ENCODE data around the gene SHISA7.

SHISA7 gene

GRCh38 chr19:55482156-55482961, 39.3 kb upstream of the SHISA7 start:
- no peak for DNase-seq

DNA sequence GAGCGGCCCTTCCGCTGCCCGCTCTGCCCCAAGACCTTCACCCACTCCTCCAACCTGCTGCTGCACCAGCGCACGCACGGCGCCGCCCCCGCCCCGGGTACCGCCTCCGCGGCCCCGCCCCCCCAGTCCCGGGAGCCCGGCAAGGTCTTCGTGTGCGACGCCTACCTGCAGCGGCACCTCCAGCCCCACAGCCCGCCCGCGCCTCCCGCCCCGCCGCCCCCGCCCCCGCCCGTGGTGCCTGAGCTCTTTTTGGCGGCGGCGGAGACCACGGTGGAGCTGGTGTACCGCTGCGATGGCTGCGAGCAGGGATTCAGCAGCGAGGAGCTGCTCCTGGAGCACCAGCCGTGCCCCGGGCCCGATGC, 38.7 kb upstream of the SHISA7 start:
- DNase-seq, result no peak

GRCh38 chr19:55481148-55481793, 38.2 kb upstream of the SHISA7 start:
- DNase-seq, result no peak

GRCh38 chr19:55479451-55480230, 36.5 kb upstream of the SHISA7 start:
- no peak for DNase-seq

- DNase-seq, result no peak
Measured at GRCh38 chr19:55479045-55479444, 35.9 kb upstream of the SHISA7 start.

DNA sequence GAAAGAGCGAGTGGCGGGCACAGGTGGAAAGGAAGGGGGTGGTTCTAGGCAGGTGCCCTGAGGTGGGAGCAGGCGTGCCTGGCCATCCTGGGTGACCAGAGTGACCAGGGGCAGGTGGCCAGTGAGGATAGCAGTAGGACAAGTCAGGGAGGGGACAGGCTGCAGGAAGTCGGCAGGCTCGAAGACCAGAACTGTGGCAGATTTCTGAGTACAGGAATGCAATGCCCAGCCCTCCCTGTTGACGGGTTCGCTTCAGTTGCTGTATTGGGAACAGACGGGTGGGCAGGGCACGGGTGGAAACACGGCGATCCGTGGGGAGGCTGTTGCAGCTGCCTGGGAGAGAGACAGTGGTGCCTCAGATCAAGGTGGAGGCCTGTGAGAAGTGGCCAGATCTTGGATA, 35.3 kb upstream of the SHISA7 start:
- DNase-seq, result no peak

GRCh38 chr19:55477905-55478304, 34.8 kb upstream of the SHISA7 start:
- DNase-seq, result no peak

DNA sequence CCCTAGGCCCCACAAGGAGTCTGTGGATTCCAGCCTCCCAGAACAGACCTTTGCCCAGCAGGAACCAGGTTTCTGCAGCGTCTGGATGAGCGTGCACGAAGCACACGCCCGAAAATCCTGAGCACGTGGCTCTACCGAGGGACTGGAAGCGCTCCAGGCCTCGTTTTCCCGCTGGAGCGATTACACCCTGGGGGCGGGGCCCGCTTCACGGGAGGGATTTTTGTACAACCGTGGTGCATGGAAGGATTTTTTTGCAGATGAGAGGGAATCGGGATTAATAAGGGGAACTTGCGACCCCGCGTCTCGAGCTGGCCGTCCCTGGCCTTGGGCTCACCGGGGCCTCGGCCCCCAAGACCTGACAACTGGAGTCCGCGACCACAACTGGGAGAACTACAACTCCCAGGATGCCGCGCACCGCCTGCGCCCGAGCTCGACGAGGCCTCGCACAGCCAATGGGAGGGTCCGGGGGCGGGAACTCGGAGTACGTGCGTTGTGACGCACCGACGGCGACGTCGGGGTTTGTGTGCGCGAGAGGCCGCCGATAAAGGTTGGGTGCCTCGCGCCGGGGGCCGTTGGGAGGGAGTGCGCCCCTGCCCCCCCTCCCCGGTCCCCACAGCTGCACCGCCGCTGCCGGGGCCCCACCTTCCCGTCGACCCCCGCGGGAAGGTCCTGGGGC, 33.1 kb upstream of the SHISA7 start, which contains the start of gene ZNF628:
ZNF628 (plus strand) TSS at position 518 of the 676 bp plus-strand sequence. CDS start 3,294 bp downstream, outside the sequence.
- DNase-seq, result peak; percentile 97

GRCh38 chr19:55474269-55475265, 31.5 kb upstream of the SHISA7 start:
- no peak for DNase-seq

GRCh38 chr19:55473225-55474012, 30.3 kb upstream of the SHISA7 start:
- DNase-seq, result no peak

DNA sequence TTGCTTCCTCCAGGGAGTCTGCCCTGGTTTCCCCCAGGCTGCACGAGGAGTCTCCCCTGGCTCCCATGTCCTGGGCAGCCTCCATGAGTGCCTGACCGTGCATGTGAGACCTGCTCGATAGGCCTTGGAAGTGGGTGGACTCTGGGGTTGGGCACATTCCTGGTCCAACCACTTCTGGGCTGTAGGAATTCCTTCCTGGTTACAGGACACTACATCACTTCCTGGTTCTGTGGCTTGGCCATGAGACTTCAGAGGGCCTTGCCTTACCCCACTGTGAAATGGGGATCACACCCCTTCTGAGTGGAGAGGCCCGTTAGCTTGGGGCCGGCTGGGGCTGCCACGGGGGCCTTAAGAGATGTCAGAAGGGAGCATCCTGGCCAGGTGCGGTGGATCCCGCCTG, 29.4 kb upstream of the SHISA7 start:
- DNase-seq, result no peak

DNA sequence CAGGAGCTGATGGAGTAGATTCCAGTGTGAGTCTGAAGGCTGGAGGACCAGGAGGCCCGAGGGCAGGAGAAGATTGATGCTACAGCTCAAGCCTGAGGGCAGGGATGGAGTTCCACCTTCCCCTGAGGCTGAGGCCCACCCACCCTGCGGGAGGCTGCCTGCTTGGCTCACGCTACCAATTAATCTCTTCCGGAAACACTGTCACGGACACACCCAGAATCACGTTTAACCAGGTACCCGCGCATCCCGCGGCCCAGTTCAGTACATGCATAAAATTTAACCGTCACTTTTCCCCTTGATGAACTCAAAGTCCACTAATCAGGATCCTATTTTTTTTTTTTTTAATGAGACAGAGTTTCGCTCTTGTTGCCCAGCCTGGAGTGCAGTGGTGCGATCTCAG, 28.2 kb upstream of the SHISA7 start:
- no peak for DNase-seq

DNA sequence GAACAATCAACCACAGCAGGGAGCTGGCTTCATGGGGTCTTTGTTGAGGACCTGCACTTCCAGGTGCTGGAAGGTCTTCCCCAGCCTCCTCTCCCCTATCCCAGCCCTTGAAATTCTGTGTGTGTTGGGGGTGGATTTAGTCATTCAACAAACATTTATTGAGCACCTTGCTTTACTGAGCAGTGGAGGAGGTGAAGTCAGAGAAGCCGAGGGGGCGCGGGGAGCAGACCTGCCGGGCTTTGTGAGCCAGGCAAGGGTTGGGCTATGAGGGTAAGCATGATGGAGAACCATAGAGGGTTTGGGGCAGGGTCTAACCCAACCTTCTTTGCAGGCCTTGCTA, 24.9 kb upstream of the SHISA7 start:
- no peak for DNase-seq

DNA sequence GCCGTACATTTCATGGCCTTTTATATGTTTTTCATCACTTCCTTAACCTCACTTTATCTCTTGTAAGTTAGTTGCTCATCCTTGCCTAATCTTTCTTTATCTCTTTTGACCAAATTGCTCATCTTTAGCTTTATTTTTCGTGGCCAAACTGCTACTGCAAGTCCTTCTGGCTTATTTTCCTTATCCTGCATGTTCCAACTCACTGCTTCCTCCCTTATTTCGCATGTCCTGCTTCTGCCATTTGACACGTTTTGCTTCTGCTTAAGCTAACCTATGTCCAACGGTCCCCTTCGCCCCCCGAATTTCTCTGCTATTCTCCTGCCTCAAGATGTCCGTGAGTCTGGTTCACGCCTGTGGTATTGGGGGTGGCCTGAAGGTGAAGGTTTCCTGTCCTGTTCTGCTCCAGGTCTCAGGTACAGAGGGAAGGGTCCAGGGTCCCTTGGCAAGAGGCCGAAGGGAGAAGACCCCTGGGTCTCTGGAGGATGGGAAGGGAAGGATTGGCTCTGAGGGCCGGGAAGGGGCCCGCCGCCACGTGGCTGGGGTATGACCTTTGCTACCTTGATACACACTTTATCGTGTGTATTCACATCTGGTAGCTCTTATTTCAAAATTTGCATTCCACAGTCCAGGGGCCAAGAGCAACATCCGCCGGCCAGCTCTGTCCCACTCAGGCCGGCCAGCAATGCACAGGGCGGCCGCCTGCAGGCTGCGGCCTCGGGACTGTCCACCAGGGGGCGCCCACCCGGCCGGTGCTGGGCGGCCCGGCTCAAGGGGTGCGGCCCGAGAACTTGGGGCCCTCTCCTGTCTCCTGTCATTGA, 24.3 kb upstream of the SHISA7 start:
- DNase-seq, result peak; percentile 36

GRCh38 chr19:55466241-55466614, 23.1 kb upstream of the SHISA7 start:
- no peak for DNase-seq

GRCh38 chr19:55465460-55466240, 22.6 kb upstream of the SHISA7 start:
- DNase-seq, result no peak

DNA sequence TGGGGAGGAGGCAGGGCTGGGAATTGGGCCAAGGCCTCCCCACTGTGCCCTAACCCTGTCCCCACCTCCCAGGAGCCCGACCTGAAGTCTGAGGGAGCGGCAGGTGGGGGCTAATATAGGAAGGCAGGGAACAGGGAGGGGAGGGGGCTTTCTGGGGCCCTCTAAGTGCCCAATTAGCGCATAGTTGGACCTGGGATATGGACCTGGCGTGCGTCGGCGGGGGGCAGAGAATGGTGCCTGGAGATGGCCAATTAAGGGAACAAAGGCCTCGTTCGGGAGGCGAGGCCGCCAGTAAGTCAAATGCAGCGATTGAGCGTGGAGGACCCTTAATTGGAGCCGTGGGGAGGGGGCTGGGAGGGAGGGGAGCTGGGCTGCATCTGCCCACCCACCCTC, 21.6 kb upstream of the SHISA7 start, which contains the start of gene C19orf85:
C19orf85 (minus strand) TSS at position 90 of the 393 bp plus-strand sequence. CDS start 197 bp downstream, outside the sequence.
- DNase-seq, result no peak

- DNase-seq, result no peak
Measured at GRCh38 chr19:55464039-55464661, 21.1 kb upstream of the SHISA7 start.

GRCh38 chr19:55463583-55464031, 20.5 kb upstream of the SHISA7 start:
- no peak for DNase-seq

Data from NK-92 treated with Interleukin-12 subunit alpha and Interleukin-12 subunit beta, amount 100 ng/mL, for 24 hours (cell line).